NCI-H748 treated with DMSO at 0.1 percent for 48 hours (cell line): Measurements from ENCODE around the gene PLEKHN1.
"Not testable (repeated sequence)": the region's sequence is repeated elsewhere in the genome, so short reads cannot be mapped to it uniquely, and the experiment has no call there.

Source experiments
- DNase-seq: peaks from one replicate; lab custom pipeline; 2025; lab: John Stamatoyannopoulos, UW

The PLEKHN1 gene

GRCh38 chr1:943545-944340, 22.5 kb upstream of the PLEKHN1 start:
- DNase-seq = no peak

GRCh38 chr1:944341-945325, 21.6 kb upstream of the PLEKHN1 start:
- no peak for DNase-seq

DNA sequence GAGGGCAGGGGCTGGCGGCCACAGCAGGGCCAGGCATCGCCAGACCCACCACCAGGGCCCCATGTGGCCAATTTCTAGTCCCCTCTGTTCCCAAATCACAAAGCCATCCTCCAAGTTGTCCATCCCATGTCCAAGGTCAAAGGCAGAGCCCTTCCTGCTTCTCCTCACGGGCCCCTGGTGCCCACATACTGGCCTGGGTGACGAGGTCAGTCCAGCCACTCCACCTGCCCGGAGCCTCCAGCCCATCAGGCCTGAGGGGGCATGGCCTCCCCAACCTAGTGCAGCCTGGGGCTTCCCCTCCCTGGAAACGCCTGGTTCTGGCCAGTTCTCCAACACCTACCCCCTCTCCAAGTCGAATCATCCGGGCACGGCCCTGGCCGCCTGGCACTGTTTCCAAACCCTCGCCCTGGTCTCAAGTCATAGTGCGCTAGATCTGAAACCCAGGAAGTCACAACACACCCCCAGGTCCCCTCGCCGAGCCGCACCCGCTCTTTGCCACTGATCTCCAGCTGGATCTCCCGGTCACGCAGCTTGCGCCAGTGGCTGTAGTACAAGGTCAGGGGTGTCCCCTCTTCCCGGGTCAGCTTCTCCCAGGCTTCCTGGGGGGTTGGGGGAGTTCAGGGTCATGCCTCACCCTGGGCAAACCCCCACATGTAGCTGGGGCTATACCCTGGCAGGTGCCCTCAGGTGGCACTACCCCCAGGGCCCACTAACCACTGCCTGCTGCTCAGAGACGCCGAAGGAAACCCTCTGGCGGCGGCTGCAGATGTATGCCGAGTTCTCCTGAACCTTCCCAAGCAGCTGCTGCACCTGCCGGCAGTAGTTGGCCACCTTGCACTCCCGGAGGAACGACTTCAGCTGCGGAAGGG, 20.4 kb upstream of the PLEKHN1 start:
- no peak for DNase-seq

- DNase-seq = not testable (repeated sequence)
Measured at GRCh38 chr1:946811-947210, 19.5 kb upstream of the PLEKHN1 start.

DNA sequence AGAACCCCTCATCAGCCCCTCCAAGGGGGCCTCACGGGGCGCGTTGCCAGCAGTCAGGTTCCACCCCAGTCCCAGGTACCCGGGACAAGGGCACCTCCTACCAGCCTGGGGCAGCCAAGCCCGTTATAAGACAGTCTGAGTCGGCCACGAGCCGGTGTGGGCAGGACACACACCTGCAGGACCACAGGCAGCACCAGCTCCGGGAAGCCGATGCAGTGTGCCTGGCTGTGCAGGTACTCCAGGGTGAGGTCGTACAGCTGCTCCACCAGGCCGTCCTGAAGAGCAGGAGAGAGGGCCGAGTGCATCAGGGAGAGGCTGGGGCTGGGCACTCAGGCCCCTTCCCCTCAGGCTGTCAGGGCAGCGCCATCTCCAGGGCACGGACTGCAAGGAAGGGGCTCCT, 18.3 kb upstream of the PLEKHN1 start:
- no peak for DNase-seq

- DNase-seq = no peak
Measured at GRCh38 chr1:950268-950667, 16.0 kb upstream of the PLEKHN1 start.

- no peak for DNase-seq
Measured at GRCh38 chr1:950881-951280, 15.4 kb upstream of the PLEKHN1 start.

DNA sequence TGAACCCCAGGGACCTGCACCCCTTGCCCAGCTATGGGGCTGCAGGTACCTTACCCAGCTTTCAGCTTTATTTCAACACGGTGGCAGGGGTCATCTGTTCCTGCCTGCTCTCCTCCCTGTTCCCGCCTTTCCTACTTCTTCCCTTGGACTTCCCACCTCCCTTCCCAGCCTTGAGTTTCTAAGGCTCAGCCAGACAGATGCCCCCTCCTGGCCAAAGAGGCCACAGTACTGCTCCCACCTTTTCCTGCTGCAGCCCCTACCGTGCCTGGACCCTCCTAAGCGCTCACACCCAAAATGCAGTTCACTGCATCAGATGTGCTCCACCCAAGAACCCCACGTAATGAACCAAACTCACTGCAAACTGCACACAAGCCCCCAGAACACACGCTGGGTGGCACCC, 14.9 kb upstream of the PLEKHN1 start:
- no peak for DNase-seq

DNA sequence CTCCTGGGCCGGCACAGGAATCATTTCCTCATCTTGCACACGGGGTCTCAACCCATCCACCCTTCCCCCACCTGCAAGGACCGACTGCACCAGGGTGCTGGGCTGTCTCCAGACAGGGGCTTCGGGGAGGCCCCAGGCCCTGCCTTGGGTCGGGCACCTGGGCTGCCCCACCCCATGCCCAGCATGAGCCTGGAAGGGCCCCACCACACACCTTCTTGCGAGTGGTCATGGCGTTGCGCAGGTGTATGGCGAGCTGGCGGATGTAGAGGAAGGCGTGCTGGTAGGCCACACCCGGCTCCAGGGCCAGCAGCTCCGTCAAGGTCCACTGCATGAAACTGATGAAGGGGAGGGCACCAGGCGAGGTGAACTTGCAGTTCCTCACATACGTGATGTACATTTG, 14.1 kb upstream of the PLEKHN1 start:
- no peak for DNase-seq

GRCh38 chr1:952603-953002, 13.7 kb upstream of the PLEKHN1 start:
- no peak for DNase-seq

DNA sequence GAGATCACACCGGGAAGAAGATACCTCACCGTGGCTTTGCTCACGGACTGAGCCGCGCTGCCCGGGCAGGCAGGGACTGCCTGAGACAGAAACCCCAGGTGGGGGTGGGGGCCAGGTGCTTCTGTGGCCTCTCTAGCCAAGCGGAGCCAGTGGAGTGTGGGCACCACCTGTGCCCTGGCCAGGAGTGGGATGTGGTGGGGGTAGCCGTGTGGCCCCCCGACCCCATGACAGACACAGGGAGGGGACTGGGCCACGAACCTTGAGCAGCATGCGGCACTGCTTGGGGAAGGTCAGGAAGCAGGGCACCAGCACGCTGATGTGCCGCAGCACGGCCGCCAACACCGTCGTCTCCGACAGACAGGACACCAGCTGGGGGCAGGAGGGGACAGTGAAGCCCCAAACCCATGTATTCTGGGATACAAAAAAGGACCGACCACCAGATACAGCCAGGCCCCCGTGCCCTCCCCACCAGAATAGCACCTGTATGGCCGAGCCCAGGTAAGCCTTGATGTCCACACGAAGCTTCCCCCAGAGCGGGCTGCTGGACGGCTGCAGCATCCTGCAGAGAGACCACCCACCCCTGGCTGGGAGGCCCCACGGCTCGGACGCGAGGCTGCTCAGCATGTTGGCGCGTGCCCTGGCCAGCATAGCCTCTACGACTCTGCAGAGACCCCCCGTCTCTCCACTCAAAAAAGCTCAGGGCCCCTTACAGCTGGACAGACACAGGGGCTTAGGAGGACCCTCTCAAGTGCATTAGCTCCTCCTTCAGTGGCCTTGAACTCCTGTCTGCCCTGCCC, 12.6 kb upstream of the PLEKHN1 start:
- no peak for DNase-seq

- no peak for DNase-seq
Measured at GRCh38 chr1:954927-955326, 11.4 kb upstream of the PLEKHN1 start.

DNA sequence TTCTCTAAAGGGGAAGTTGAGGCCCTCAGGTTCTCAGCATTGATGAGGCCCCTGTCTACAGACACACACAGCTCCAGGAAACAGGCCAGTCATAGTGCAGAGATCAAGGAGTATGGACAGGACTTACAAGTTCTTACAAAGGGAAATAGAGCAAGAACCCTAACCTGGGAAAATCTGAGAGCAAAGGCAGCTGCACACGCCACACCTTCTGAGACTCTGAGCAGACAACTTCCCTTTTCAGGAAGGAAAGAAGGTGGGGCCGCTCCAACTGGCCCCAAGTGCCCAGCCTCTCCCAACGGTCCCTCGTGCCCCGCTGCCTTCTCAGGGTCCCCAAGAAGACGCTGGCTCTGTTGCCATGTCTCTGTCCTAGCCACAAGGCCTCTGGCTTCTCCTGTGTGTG, 10.8 kb upstream of the PLEKHN1 start:
- DNase-seq = no peak

- no peak for DNase-seq
Measured at GRCh38 chr1:956636-957035, 9.6 kb upstream of the PLEKHN1 start.

- DNase-seq = peak; percentile 20
Measured at GRCh38 chr1:958823-959730, 7.2 kb upstream of the PLEKHN1 start, which contains the start of gene NOC2L. NOC2L (minus strand) TSS chr1:959256; CDS start chr1:959240, 16 bp downstream.

- no peak for DNase-seq
Measured at GRCh38 chr1:959731-960362, 6.4 kb upstream of the PLEKHN1 start.

GRCh38 chr1:960363-961131, 5.7 kb upstream of the PLEKHN1 start, which contains the start of gene KLHL17:
KLHL17 (plus strand) TSS chr1:960584; CDS start chr1:960694, 110 bp downstream.
- DNase-seq = peak; percentile 10

GRCh38 chr1:961132-961669, 5.1 kb upstream of the PLEKHN1 start:
- DNase-seq = no peak
